Keratinocyte (primary cell): ENCODE data around the gene SEPHS2. TPM values are rescaled to one million over a fixed set of nuclear protein-coding genes. Genes with fewer than 3 reads are reported as not detected.
"Not testable (repeated sequence)": the region's sequence is repeated elsewhere in the genome, so short reads cannot be mapped to it uniquely, and the experiment has no call there.

Experiments used
- DNase-seq: peaks from one replicate; pipeline ENCODE4 v3.0.0-alpha.2; 2011; ENCODE audit warnings: low read depth, missing footprints, low spot score
- FAIRE-seq: peaks from 2 replicates; lab custom pipeline; 2011; peaks lifted over from hg19 to GRCh38; lab: Jason Lieb, UNC
- H2AFZ ChIP-seq: 2 replicates; pipeline ENCODE4 v1.6.0; 2012; ENCODE audit warnings: low read length, control low read depth, inconsistent platforms; ENCODE audit not compliant: control insufficient read depth
- H3K27ac ChIP-seq: 2 replicates; pipeline ENCODE4 v1.5.1; 2011; ENCODE audit warnings: low read length; ENCODE audit not compliant: control insufficient read depth, insufficient read depth
- H3K27me3 ChIP-seq: 3 replicates; pipeline ENCODE4 v1.6.0; 2011; ENCODE audit warnings: low read length; ENCODE audit not compliant: control insufficient read depth, insufficient read depth; ENCODE audit errors: extremely low read depth
- H3K36me3 ChIP-seq, 2 experiments: 2 replicates in 1 of 2; 3 replicates in 1 of 2; pipeline ENCODE4 v1.5.1; 2011; ENCODE audit warnings: low read length in 2 of 2, mild to moderate bottlenecking in 1 of 2; ENCODE audit not compliant: control insufficient read depth in 2 of 2, insufficient read depth in 2 of 2; ENCODE audit errors: extremely low read depth in 1 of 2
- H3K4me1 ChIP-seq: 3 replicates; pipeline ENCODE4 v1.5.1; 2011; ENCODE audit warnings: low read length; ENCODE audit not compliant: control insufficient read depth, insufficient read depth; ENCODE audit errors: extremely low read depth
- H3K4me2 ChIP-seq: 3 replicates; pipeline ENCODE4 v1.6.0; 2011; ENCODE audit warnings: low read depth, low read length; ENCODE audit not compliant: control insufficient read depth, insufficient read depth; ENCODE audit errors: extremely low read depth
- H3K4me3 ChIP-seq, 3 experiments: fragments of 200-600 bp in 1 of 3; sonication (generic) in 1 of 3; 2 replicates in 2 of 3; 3 replicates in 1 of 3; pipeline ENCODE4 v1.5.1; 2011 to 2016; ENCODE audit warnings: low read length in 3 of 3, mild to moderate bottlenecking in 3 of 3, control low read depth in 2 of 3, inconsistent platforms in 1 of 3, low read depth in 1 of 3, mixed read lengths in 1 of 3, mixed run types in 1 of 3, moderate library complexity in 1 of 3; ENCODE audit not compliant: control insufficient read depth in 2 of 3, insufficient read depth in 2 of 3; ENCODE audit errors: extremely low read depth in 1 of 3
- H3K79me2 ChIP-seq: 2 replicates; pipeline ENCODE4 v1.6.0; 2012; ENCODE audit warnings: low read length; ENCODE audit not compliant: control insufficient read depth, insufficient read depth
- H3K9ac ChIP-seq: 3 replicates; pipeline ENCODE4 v1.6.0; 2011; ENCODE audit warnings: low read length; ENCODE audit not compliant: control insufficient read depth, insufficient read depth; ENCODE audit errors: extremely low read depth
- H3K9me1 ChIP-seq: 3 replicates; pipeline ENCODE4 v1.6.0; 2011; ENCODE audit warnings: low read length; ENCODE audit not compliant: control insufficient read depth, insufficient read depth; ENCODE audit errors: extremely low read depth
- H3K9me3 ChIP-seq: 2 replicates; pipeline ENCODE4 v1.5.1; 2012; ENCODE audit warnings: low read depth, low read length; ENCODE audit not compliant: control insufficient read depth
- H4K20me1 ChIP-seq: 3 replicates; pipeline ENCODE4 v1.6.0; 2011; ENCODE audit warnings: low read length; ENCODE audit not compliant: control insufficient read depth, insufficient read depth; ENCODE audit errors: extremely low read depth
- CTCF ChIP-seq, 3 experiments: IDR thresholded peaks in 1 of 3; conservative IDR thresholded peaks in 1 of 3; optimal IDR thresholded peaks in 1 of 3; 2 replicates in 2 of 3; 3 replicates in 1 of 3; pipeline versions ENCODE3 to v1.5.1; 2011; ENCODE audit warnings: low read length in 3 of 3, mild to moderate bottlenecking in 3 of 3, moderate library complexity in 2 of 3, control low read depth in 1 of 3, inconsistent platforms in 1 of 3; ENCODE audit not compliant: insufficient read depth in 2 of 3; ENCODE audit errors: extremely low read depth in 1 of 3
- EZH2 ChIP-seq: IDR thresholded peaks from one replicate; pipeline ENCODE4 v1.6.1; 2012; ENCODE audit warnings: inconsistent platforms, mild to moderate bottlenecking, low read length, moderate library complexity
- dilution Hi-C: fragments of 300-500 bp; cut with MboI; formaldehyde crosslinking; loops from one replicate; pipeline ENCODE4 v1.7.0; 2020; ENCODE audit warnings: low sequenced_read_pairs; ENCODE audit not compliant: extremely low pct_ligation_motif_present
- polyA plus RNA-seq, 5 experiments: library from polyadenylated mRNA; depleted of rRNA in 3 of 5; stranded (reverse) in 3 of 5; stranded (forward) in 1 of 5; unstranded in 1 of 5; fragments of >200 nt; gene quantifications; 1 replicate in 1 of 5; 2 replicates in 3 of 5; 3 replicates in 1 of 5; pipeline versions ENCODE4 v1.2.1 to v1.2.3, GENCODE V29; 2011 to 2012; ENCODE audit warnings: missing spikeins in 2 of 5, low read depth in 1 of 5, low replicate concordance in 1 of 5

SEPHS2 gene
- polyA plus RNA-seq, 1 donor (not counting 4 experiments of a cell fraction or from before 2014, with no cell fraction given) = 36.5 TPM

- H3K36me3 ChIP-seq = no peaks in the 10 kb centered on the region
- H3K9ac ChIP-seq = no peak overlapping the region
- H4K20me1 ChIP-seq = no peaks in the 10 kb centered on the region
- H3K9me1 ChIP-seq = no peaks in the 10 kb centered on the region
- TF ChIP-seq EZH2 = no peak
- TF ChIP-seq CTCF (optimal IDR thresholded peaks at IDR 0.05 in 1 of 3, IDR thresholded peaks at IDR 0.05 in 1 of 3, conservative IDR thresholded peaks at IDR 0.05 in 1 of 3; ENCODE audit: extremely low read depth in 1 of 3, insufficient read depth in 2 of 3, low read length in 3 of 3) = no peak
- no peak overlapping the region for H3K4me3 ChIP-seq
- no peak overlapping the region for H3K27ac ChIP-seq
- no peaks in the 10 kb centered on the region for H3K79me2 ChIP-seq
- peaks cover 14% of the 10 kb centered on the region for H3K27me3 ChIP-seq
- FAIRE-seq = no peak
- no peak overlapping the region for H2AFZ ChIP-seq
- dilution Hi-C loops = no loop called here
- H3K9me3 ChIP-seq = no peaks in the 10 kb centered on the region
- peaks cover 2% of the 10 kb centered on the region for H3K4me1 ChIP-seq
- no peak for DNase-seq
- peak overlapping the region; percentile 27 for H3K4me2 ChIP-seq
Measured at GRCh38 chr16:30470170-30470512, 24.5 kb upstream of the SEPHS2 start.

GRCh38 chr16:30464078-30464477 lies 18.4 kb upstream of the SEPHS2 start:
- no peaks in the 10 kb centered on the region for H3K27me3 ChIP-seq
- TF ChIP-seq CTCF (optimal IDR thresholded peaks at IDR 0.05 in 1 of 3, IDR thresholded peaks at IDR 0.05 in 1 of 3, conservative IDR thresholded peaks at IDR 0.05 in 1 of 3; ENCODE audit: extremely low read depth in 1 of 3, insufficient read depth in 2 of 3, low read length in 3 of 3) = no peak
- TF ChIP-seq EZH2 = no peak
- dilution Hi-C loops = no loop called here
- FAIRE-seq (no peak), DNase-seq (no peak)
- no peak overlapping the region for H3K9ac ChIP-seq
- H4K20me1 ChIP-seq = no peaks in the 10 kb centered on the region
- no peak overlapping the region for H3K4me3 ChIP-seq
- no peak overlapping the region for H3K27ac ChIP-seq
- H3K79me2 ChIP-seq = no peaks in the 10 kb centered on the region
- no peak overlapping the region for H2AFZ ChIP-seq
- H3K4me2 ChIP-seq = no peak overlapping the region
- no peaks in the 10 kb centered on the region for H3K9me1 ChIP-seq
- H3K36me3 ChIP-seq = no peaks in the 10 kb centered on the region
- no peaks in the 10 kb centered on the region for H3K9me3 ChIP-seq
- H3K4me1 ChIP-seq = no peaks in the 10 kb centered on the region

GRCh38 chr16:30461426-30461825 lies 15.8 kb upstream of the SEPHS2 start:
- H2AFZ ChIP-seq, H3K4me3 ChIP-seq, H3K4me1 ChIP-seq, H3K27me3 ChIP-seq, H3K9me1 ChIP-seq, H3K36me3 ChIP-seq, H3K79me2 ChIP-seq, H4K20me1 ChIP-seq, FAIRE-seq, H3K27ac ChIP-seq, DNase-seq, H3K4me2 ChIP-seq, dilution Hi-C loops, H3K9me3 ChIP-seq, H3K9ac ChIP-seq: not testable (repeated sequence)
